ENCODE results near the gene ZNF639. TPM values are rescaled to one million over a fixed set of nuclear protein-coding genes. Genes with fewer than 3 reads are reported as not detected.

ZNF639 gene
- total RNA-seq, 1 experiment from 2014 or later: 44.1 TPM

GRCh38 chr3:179288845-179289244 is 34.0 kb upstream of the ZNF639 start:
- no peak overlapping the region for H2BK120ac ChIP-seq (ENCODE audit: low read depth, low read length, poor library complexity, severe bottlenecking)
- Mint-ChIP-seq H3K9me3 (peaks cover 7 to 8% of the 10 kb centered on the region in 2 experiments; a peak in 4 of 5 replicates), H3K27ac (no peak overlapping the region), H3K4me1 (peaks cover 0 to 3% of the 10 kb centered on the region in 2 experiments; a peak in 1 of 4 replicates), H3K36me3 (ENCODE audit: insufficient read depth in 1 of 3, low read depth in 3 of 3) (peaks cover 0 to 8% (median 3%) of the 10 kb centered on the region in 3 experiments; a peak in 3 of 7 replicates), H3K27me3 (ENCODE audit: low read depth) (no peaks in the 10 kb centered on the region), H3K4me3 (no peak overlapping the region)
- H2AK5ac ChIP-seq (ENCODE audit: insufficient read length, low read length): no peak overlapping the region
- H3T11ph ChIP-seq (ENCODE audit: low read length): no peak overlapping the region
- no peak overlapping the region for H3K27ac ChIP-seq (ENCODE audit: insufficient read length, low read depth, low read length)
- H2AFZ ChIP-seq (ENCODE audit: low read length): no peak overlapping the region
- no peaks in the 10 kb centered on the region for H3K4me1 ChIP-seq (ENCODE audit: insufficient read depth, low read length)
- no peak overlapping the region for H2BK15ac ChIP-seq (ENCODE audit: low read depth, low read length)
- H2BK20ac ChIP-seq (ENCODE audit: low read depth, low read length, poor library complexity, severe bottlenecking): no peak overlapping the region
- H3K4me2 ChIP-seq (ENCODE audit: insufficient read depth, insufficient read length, low read length): no peak overlapping the region
- H3K23ac ChIP-seq (ENCODE audit: insufficient read length, low read depth, low read length): no peak overlapping the region
- no peak overlapping the region for H4K8ac ChIP-seq (replicated peaks; ENCODE audit: insufficient read length, low read depth, low read length)
- H3K79me1 ChIP-seq (ENCODE audit: insufficient read depth, low read depth, low read length, poor library complexity, severe bottlenecking): no peaks in the 10 kb centered on the region
- no peak for DNase-seq
- H3K18ac ChIP-seq (ENCODE audit: insufficient read length, low read depth, low read length): no peak overlapping the region
- no peak overlapping the region for H2BK5ac ChIP-seq (ENCODE audit: insufficient read length, low read length)
- no peak overlapping the region for H3K14ac ChIP-seq (ENCODE audit: insufficient read depth, low read length)
- H4K5ac ChIP-seq (ENCODE audit: insufficient read length, low read depth, low read length): no peak overlapping the region
- H3K4ac ChIP-seq (ENCODE audit: low read depth, low read length): no peak overlapping the region
- no peak overlapping the region for H3K9ac ChIP-seq (ENCODE audit: extremely low read depth, insufficient read length, low read length)
- H3K9me3 ChIP-seq (ENCODE audit: control insufficient read depth, low read depth, low read length): no peaks in the 10 kb centered on the region
- H3K79me2 ChIP-seq (ENCODE audit: insufficient read depth, low read length): no peaks in the 10 kb centered on the region
- no peak overlapping the region for H2BK12ac ChIP-seq (ENCODE audit: insufficient read length, low read depth, low read length)
- no CpG with 5 or more reads among the region's 4 CpGs for WGBS (ENCODE audit: extremely low coverage, insufficient read length, low lambda C conversion rate)
- H4K91ac ChIP-seq (ENCODE audit: insufficient read length, low read depth, low read length): no peak overlapping the region
- TF ChIP-seq, protein P1, sequence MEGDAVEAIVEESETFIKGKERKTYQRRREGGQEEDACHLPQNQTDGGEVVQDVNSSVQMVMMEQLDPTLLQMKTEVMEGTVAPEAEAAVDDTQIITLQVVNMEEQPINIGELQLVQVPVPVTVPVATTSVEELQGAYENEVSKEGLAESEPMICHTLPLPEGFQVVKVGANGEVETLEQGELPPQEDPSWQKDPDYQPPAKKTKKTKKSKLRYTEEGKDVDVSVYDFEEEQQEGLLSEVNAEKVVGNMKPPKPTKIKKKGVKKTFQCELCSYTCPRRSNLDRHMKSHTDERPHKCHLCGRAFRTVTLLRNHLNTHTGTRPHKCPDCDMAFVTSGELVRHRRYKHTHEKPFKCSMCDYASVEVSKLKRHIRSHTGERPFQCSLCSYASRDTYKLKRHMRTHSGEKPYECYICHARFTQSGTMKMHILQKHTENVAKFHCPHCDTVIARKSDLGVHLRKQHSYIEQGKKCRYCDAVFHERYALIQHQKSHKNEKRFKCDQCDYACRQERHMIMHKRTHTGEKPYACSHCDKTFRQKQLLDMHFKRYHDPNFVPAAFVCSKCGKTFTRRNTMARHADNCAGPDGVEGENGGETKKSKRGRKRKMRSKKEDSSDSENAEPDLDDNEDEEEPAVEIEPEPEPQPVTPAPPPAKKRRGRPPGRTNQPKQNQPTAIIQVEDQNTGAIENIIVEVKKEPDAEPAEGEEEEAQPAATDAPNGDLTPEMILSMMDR (conservative IDR thresholded peaks at IDR 0.05): no peak
- H4K20me1 ChIP-seq (ENCODE audit: control insufficient read depth, insufficient read depth, insufficient read length): no peaks in the 10 kb centered on the region
- no peak overlapping the region for H3K56ac ChIP-seq (ENCODE audit: insufficient read length, low read depth, low read length)
- H3K23me2 ChIP-seq (ENCODE audit: insufficient read length, low read depth, low read length, poor library complexity, severe bottlenecking): no peaks in the 10 kb centered on the region
- H3K27me3 ChIP-seq (ENCODE audit: insufficient read depth, low read length): no peaks in the 10 kb centered on the region
